Amygdala (tissue), 56 donors: Measurements from ENCODE around the gene LRRC8A.
"Not testable (repeated sequence)": the region's sequence is repeated elsewhere in the genome, so short reads cannot be mapped to it uniquely, and the experiment has no call there.

Experiments used
- DNase-seq, 56 donors: peaks; one replicate each; lab custom pipeline; 2025; lab: John Stamatoyannopoulos, UW

LRRC8A gene

GRCh38 chr9:128918921-128919320 is 37.0 kb downstream of the LRRC8A start:
- DNase-seq = no peak

- no peak for DNase-seq
These were observed 37.6 kb downstream of the LRRC8A start for GRCh38 chr9:128919402-128920089.

GRCh38 chr9:128920381-128921058 is 38.6 kb downstream of the LRRC8A start, which contains the start of gene PHYHD1:
Gene PHYHD1, plus strand, starts transcription at chr9:128920982. Its CDS starts 1,342 bp downstream, at chr9:128922324.
- peak in 52 of 56 donors; percentile 22 to 88 (median 68) for DNase-seq

GRCh38 chr9:128921881-128922763 is 40.2 kb downstream of the LRRC8A start:
- peak in 5 of 56 donors; percentile 19 to 45 (median 29) for DNase-seq

- DNase-seq = no peak
These were observed 41.6 kb downstream of the LRRC8A start for GRCh38 chr9:128923493-128923883.

- DNase-seq = peak in 19 of 56 donors; percentile 10 to 60 (median 28)
These were observed 45.9 kb downstream of the LRRC8A start for GRCh38 chr9:128927731-128928411.

GRCh38 chr9:128928624-128929023 is 46.7 kb downstream of the LRRC8A start:
- peak in 6 of 56 donors; percentile 7 to 76 (median 44) for DNase-seq

GRCh38 chr9:128929560-128929959 is 47.6 kb downstream of the LRRC8A start:
- no peak for DNase-seq

GRCh38 chr9:128933731-128934130 is 51.8 kb downstream of the LRRC8A start:
- DNase-seq = no peak

- no peak for DNase-seq
These were observed 54.4 kb downstream of the LRRC8A start for GRCh38 chr9:128936171-128936865.

- DNase-seq = no peak
These were observed 55.6 kb downstream of the LRRC8A start for GRCh38 chr9:128937310-128938165.

- DNase-seq = peak in 1 of 56 donors; percentile 56
These were observed 58.5 kb downstream of the LRRC8A start for GRCh38 chr9:128940271-128940921.

GRCh38 chr9:128940946-128941755 is 59.2 kb downstream of the LRRC8A start:
- DNase-seq = no peak

- no peak for DNase-seq
These were observed 62.1 kb downstream of the LRRC8A start for GRCh38 chr9:128943832-128944620.

GRCh38 chr9:128944966-128945365 is 63.0 kb downstream of the LRRC8A start:
- not testable (repeated sequence) for DNase-seq

- no peak for DNase-seq
These were observed 64.0 kb downstream of the LRRC8A start for GRCh38 chr9:128945798-128946501.
